Measurements from ENCODE around the gene GUCY1A2. TPM values are rescaled to one million over a fixed set of nuclear protein-coding genes. Genes with fewer than 3 reads are reported as not detected.

GUCY1A2 gene
- total RNA-seq, 4 donors from 2014 or later = 3.6 to 8.0 (median 4.0) TPM

DNA sequence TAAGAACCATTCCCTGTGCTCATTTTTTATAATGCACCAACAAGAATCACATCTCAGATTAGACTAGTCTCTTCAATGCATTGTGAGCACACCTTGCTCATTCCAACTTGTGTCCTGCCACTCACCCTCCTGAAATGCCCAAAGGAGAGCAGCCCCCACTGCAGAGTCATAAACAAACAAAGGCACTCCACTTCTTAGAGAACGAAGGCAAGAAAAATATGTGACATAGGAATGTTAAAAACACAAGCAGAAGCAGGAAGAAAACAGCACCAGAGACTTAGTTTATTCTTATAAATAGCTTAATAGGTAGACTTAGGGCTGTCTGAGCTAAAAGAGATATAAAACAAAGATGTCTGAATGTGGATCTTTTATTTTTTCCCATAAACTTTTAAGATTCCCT, 57.2 kb downstream of the GUCY1A2 start:
- DNase-seq (ENCODE audit: low spot score in 2 of 2) = no peak
- 2 to 3% methylated on average over 1 of the region's 1 CpG for WGBS, 2 donors

DNA sequence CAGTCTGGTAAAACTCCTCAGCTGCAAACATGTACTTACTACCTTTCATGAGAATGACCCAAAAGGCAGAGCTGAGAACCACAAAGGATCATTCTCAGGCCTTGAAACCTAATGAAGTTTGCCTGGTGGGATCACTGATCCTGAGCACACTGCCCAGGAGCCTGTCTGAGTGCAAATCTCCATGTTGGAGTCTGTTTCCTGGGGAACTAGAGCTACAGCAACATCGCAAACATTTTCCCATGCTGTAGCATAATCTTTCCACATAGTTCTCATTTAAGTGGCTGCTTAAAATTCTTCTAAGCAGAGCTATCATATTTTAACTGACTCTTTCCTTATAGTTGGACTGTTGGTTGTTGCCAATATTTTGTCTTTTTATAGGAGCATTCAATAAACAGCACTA, 58.5 kb downstream of the GUCY1A2 start:
- Histone ChIP-seq H3K4me3 (no peak overlapping the region), H3K27me3 (no peaks in the 10 kb centered on the region), H3K27ac (no peak overlapping the region), H3K36me3 (no peaks in the 10 kb centered on the region), H3K9me3 (no peaks in the 10 kb centered on the region), H3K4me1 (peaks cover 0 to 14% (median 0%) of the 10 kb centered on the region in 4 donors)
- WGBS, 2 donors = 64 to 77% methylated on average over 1 of the region's 1 CpG
- DNase-seq (ENCODE audit: low spot score in 2 of 2) = no peak
- TF ChIP-seq, protein P1, sequence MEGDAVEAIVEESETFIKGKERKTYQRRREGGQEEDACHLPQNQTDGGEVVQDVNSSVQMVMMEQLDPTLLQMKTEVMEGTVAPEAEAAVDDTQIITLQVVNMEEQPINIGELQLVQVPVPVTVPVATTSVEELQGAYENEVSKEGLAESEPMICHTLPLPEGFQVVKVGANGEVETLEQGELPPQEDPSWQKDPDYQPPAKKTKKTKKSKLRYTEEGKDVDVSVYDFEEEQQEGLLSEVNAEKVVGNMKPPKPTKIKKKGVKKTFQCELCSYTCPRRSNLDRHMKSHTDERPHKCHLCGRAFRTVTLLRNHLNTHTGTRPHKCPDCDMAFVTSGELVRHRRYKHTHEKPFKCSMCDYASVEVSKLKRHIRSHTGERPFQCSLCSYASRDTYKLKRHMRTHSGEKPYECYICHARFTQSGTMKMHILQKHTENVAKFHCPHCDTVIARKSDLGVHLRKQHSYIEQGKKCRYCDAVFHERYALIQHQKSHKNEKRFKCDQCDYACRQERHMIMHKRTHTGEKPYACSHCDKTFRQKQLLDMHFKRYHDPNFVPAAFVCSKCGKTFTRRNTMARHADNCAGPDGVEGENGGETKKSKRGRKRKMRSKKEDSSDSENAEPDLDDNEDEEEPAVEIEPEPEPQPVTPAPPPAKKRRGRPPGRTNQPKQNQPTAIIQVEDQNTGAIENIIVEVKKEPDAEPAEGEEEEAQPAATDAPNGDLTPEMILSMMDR (IDR thresholded peaks at IDR 0.05) = no peak
- no peak for TF ChIP-seq POLR2A (IDR thresholded peaks at IDR 0.05)
- no peak for TF ChIP-seq EP300 (IDR thresholded peaks at IDR 0.05)

More for the DNA sequence above, 57.2 kb downstream of the GUCY1A2 start:
- Histone ChIP-seq H3K36me3 (no peaks in the 10 kb centered on the region), H3K27ac (no peak overlapping the region), H3K27me3 (no peaks in the 10 kb centered on the region), H3K4me3 (no peak overlapping the region), H3K4me1 (peaks cover 0 to 14% (median 0%) of the 10 kb centered on the region in 4 donors), H3K9me3 (no peaks in the 10 kb centered on the region)
- TF ChIP-seq POLR2A (IDR thresholded peaks at IDR 0.05) (no peak), EP300 (IDR thresholded peaks at IDR 0.05) (no peak)
- TF ChIP-seq, protein P1 (IDR thresholded peaks at IDR 0.05) = no peak

DNA sequence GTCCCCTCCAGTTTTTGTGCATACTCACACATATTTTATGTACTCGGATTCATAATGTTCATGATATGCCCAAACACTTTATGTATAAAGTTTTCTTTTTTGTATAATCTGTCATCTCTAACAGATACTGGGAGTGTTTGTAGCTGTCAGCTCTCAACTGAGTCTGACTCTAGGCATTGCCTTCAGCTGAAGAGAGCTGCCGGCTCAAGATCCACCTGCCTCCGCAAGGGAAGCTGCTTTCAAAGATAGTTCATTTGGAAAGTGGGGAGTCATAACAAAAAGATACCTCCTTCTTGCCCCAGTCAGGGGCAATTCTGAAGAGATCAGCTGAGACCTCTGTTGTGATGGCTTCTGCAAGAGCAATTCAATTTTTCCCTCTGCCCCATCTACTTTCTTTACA, 58.9 kb downstream of the GUCY1A2 start:
- WGBS, 2 donors = 70 to 76% methylated on average over 3 of the region's 3 CpGs
- H3K4me1 ChIP-seq = peaks cover 0 to 14% (median 0%) of the 10 kb centered on the region in 4 donors
- H3K9me3 ChIP-seq = no peaks in the 10 kb centered on the region
- no peak for DNase-seq (ENCODE audit: low spot score in 2 of 2)
- H3K27ac ChIP-seq = no peak overlapping the region
- no peaks in the 10 kb centered on the region for H3K27me3 ChIP-seq
- TF ChIP-seq, protein P1 (IDR thresholded peaks at IDR 0.05) = no peak
- TF ChIP-seq EP300 (IDR thresholded peaks at IDR 0.05) (no peak), POLR2A (IDR thresholded peaks at IDR 0.05) (no peak)
- no peaks in the 10 kb centered on the region for H3K36me3 ChIP-seq
- no peak overlapping the region for H3K4me3 ChIP-seq

DNA sequence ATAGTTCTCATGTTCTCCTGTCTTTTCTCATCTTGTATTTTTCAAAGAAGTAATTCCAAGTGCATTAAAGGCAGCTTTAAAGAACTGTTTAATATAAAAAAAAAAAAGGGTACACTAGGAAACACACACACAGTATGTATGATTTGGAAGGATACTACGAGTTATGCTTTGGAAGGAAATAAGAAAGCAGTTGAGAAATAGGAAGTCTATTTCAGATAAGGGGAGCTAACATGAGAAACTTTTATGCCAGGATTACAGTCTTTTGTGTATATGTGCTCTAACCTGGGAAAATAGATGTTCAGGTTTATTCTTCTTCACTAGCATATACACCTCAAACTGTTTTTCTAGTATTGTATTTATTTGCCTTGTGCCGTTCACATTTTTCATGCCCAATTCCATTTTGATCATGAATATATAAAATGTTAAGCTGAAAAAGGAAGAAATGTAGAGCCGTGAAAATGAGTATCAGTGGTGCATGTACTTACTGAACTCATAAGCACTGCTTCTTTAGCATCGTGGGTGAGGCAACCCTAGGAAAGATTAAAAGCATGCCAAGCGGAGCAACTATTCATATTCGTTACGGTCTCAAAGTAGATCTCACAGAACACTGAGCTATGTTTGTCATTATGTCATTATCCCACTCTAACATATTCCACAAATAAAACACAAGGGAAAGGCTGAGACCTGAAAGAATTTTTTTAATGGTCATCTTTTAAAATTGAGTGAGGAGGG, 59.6 kb downstream of the GUCY1A2 start:
- no peak for DNase-seq (ENCODE audit: low spot score in 2 of 2)
- H3K4me3 ChIP-seq = no peak overlapping the region
- 48 to 53% methylated on average over 7 of the region's 7 CpGs for WGBS, 2 donors
- H3K27ac ChIP-seq = no peak overlapping the region
- H3K4me1 ChIP-seq = peaks cover 0 to 14% (median 0%) of the 10 kb centered on the region in 4 donors
- H3K36me3 ChIP-seq = no peaks in the 10 kb centered on the region
- H3K9me3 ChIP-seq = no peaks in the 10 kb centered on the region
- H3K27me3 ChIP-seq = no peaks in the 10 kb centered on the region
- TF ChIP-seq, protein P1 (IDR thresholded peaks at IDR 0.05) = no peak
- TF ChIP-seq POLR2A (IDR thresholded peaks at IDR 0.05) = no peak
- TF ChIP-seq EP300 (IDR thresholded peaks at IDR 0.05) = no peak

- H3K36me3 ChIP-seq = no peaks in the 10 kb centered on the region
- H3K27ac ChIP-seq = no peak overlapping the region
These were observed 61.2 kb downstream of the GUCY1A2 start for GRCh38 chr11:106957030-106957482.

More at GRCh38 chr11:106957030-106957482, 61.2 kb downstream of the GUCY1A2 start:
- DNase-seq (ENCODE audit: low spot score in 2 of 2) = no peak
- TF ChIP-seq POLR2A (IDR thresholded peaks at IDR 0.05) (no peak), EP300 (IDR thresholded peaks at IDR 0.05) (no peak)
- TF ChIP-seq, protein P1 (IDR thresholded peaks at IDR 0.05) = no peak
- Histone ChIP-seq H3K4me3 (no peak overlapping the region), H3K9me3 (no peaks in the 10 kb centered on the region), H3K27me3 (no peaks in the 10 kb centered on the region), H3K4me1 (peaks cover 0 to 14% (median 0%) of the 10 kb centered on the region in 4 donors)
- 80 to 88% methylated on average over 4 to 5 of the region's 5 CpGs for WGBS, 2 donors
